GM18909 (cell line): ENCODE measurements around the gene MYMX.
"Not testable (repeated sequence)": the region's sequence is repeated elsewhere in the genome, so short reads cannot be mapped to it uniquely, and the experiment has no call there.

Source experiments
- ATAC-seq: cut with Tn5 transposase; IDR thresholded peaks from one replicate; pipeline ENCODE4 v1.9.1; 2021; ENCODE audit warnings: mild to moderate bottlenecking; ENCODE audit not compliant: unreplicated experiment, poor library complexity

Gene MYMX

DNA sequence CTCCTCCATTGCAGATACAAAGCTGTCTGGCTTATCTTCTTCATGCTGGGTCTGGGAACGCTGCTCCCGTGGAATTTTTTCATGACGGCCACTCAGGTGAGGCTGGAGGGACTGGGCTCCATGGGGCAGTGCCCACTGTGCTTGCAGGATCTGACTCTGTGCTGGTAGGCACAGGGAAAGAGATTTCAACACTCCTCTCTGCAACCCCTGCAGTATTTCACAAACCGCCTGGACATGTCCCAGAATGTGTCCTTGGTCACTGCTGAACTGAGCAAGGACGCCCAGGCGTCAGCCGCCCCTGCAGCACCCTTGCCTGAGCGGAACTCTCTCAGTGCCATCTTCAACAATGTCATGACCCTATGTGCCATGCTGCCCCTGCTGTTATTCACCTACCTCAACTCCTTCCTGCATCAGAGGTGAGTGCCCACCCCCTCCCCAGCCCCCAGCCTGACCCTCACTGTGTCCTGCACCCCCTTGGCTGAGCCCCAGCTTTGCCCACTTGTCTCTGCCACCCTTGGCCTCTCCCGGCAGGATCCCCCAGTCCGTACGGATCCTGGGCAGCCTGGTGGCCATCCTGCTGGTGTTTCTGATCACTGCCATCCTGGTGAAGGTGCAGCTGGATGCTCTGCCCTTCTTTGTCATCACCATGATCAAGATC is 12.8 kb downstream of the MYMX start:
- no peak for ATAC-seq

DNA sequence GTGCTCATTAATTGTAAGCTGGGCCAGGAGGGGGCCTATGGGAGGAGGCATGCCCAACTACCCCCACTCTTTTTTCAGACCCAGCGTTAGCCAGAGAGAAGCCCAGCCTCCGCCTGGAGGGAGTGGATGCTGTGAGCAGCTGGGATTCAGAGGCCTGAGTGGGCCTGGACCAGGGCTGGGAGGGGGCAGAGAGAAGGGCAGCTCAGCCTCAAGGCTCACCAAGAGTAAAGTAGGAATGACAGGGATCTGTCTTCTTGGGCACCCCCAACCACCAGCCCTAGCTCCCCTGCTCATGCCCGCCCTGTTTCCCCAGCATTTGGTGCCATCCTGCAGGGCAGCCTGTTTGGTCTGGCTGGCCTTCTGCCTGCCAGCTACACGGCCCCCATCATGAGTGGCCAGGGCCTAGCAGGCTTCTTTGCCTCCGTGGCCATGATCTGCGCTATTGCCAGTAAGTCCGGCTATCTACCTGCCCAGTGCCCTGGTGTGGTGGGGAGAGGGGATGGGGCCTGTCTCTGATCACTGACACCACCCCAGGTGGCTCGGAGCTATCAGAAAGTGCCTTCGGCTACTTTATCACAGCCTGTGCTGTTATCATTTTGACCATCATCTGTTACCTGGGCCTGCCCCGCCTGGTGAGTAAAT is 13.4 kb downstream of the MYMX start:
- no peak for ATAC-seq

DNA sequence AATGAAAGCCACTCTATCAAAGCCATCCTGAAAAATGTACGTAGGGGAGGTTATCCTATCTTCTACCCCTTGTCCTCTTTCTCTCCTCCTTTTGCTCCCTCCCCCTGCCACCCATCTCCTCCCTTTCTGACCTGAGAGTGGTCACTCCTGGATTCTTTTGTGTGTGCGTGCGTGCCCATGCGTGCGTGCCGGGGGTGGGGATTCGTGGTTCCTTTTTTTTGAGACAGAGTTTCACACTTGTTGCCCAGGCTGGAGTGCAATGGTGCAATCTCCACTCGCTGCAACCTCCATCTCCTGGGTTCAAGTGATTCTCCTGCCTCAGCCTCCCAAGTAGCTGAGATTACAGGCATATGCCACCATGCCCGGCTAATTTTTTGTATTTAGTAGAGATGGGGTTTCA is 14.7 kb downstream of the MYMX start:
- ATAC-seq = not testable (repeated sequence)

GRCh38 chr6:44232676-44233566 is 16.2 kb downstream of the MYMX start:
- ATAC-seq = no peak

- no peak for ATAC-seq
Observed at GRCh38 chr6:44233567-44234100, 16.9 kb downstream of the MYMX start.

GRCh38 chr6:44234101-44235025 is 17.6 kb downstream of the MYMX start:
- ATAC-seq = no peak

- ATAC-seq = no peak
Observed at GRCh38 chr6:44235269-44235668, 18.5 kb downstream of the MYMX start.

GRCh38 chr6:44235891-44236516 is 19.3 kb downstream of the MYMX start:
- no peak for ATAC-seq

DNA sequence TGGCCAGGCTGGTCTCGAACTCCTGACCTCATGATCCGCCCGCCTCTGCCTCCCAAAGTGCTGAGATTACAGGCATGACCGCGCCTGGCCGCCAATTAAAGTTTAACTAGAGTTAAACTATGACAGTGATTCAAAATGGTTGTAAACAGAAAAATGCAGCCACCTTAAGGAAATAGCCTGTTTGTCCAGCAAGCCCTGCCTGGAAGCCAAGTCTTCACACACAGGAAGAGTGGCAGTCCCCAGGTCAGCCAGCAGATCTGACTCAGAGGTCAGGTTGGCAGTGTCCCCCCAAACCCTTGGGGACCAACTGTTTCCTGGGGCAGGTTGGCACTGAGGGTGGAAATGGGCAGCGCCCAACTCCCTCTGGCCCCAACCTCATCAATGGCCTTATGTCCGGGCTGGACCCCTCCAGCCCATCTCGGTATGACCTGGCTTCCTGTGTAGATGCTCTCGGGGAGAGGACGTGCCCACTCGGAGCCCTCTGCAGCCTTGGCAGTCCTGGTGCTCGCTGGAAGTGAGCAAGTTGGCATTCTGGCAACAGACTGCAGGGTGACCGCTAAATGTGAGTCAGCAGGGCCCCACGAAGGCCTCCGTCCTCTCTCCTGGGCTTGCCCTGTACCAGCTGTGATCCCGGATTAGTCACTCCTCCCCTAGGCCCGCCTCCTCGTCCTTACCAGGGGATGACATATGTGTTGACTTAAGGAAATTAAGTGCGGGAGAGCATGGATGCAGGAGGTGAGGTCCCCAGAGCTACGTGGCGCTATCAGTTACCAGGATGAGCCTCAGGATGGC is 20.5 kb downstream of the MYMX start:
- ATAC-seq = peak; percentile 51

DNA sequence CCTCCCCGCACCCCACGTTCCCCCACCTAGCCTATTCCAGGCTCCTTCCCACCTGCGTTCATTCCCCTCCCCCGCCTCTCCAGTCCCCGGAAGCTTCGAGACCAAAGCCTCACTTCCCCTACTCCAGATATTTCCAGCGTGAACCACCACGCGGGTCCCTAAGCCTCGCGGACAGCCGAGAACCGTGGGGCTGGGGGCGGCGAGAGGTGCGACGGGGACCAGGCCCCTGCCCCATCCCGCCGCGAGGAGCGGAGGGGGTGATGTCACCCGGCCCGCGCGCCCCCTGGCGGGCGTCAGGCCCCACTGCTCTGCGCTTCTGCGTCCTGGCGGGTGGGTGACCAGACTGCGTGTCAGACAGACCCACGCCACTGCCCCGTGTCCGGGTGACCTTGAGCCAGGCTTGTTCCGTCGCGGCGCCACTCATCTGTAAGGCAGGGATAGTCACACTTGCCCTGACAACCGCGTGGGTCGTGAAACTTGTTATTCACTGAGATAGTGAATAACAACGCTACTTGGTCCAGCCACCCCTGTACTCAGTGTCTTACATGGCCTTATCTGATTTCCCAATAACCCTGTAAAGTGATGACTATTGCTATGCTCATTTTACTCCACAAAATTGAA is 21.2 kb downstream of the MYMX start:
- peak; percentile 82 for ATAC-seq

- no peak for ATAC-seq
Observed at GRCh38 chr6:44238687-44239350, 22.1 kb downstream of the MYMX start.

DNA sequence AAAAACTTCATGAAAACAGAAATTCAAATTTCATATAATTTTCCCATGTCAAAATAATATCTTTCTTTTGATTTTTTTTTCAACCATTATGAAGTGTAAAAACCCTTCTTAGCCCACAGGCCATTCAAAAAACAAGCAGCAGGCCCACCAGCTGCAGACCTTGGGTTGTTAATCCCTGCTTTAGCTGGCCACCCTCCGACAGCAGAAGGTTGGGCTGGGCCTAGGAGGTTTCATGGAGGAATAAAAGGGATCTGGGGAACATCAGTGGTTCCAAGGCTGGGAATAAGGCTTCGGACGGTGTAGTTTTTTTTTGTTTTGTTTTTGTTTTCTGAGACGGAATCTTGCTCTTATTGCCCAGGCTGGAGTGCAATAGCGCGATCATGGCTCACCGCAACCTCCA is 26.6 kb downstream of the MYMX start:
- ATAC-seq = no peak

DNA sequence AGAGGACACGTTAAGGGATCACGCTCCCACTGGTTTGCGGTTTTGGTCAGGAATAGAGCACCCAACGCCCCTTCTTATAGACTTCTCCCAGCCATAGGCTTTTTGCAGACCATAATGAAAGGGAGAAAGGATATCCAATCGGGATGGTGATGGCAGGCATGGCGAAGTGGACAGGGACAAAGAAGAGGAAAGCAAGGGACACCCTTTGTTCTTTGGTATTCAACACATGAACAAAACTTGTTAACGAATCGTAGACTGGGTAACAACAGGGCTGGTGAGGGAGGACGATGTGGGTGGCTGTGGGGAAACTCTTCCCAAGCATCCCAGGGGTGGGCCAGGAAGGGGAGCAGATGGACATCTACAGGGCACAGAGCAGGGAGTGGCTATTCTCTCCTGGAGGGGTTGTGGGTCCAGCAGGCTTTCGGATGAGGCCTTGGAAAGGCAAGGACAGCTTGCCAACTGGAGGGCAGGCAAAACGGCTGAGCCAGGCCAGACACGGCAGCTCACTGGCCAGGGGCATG is 28.7 kb downstream of the MYMX start:
- ATAC-seq = no peak

- peak; percentile 58 for ATAC-seq
Observed at GRCh38 chr6:44245912-44246662, 29.4 kb downstream of the MYMX start.

GRCh38 chr6:44246663-44247337 is 30.1 kb downstream of the MYMX start, which contains the start of gene HSP90AB1:
HSP90AB1 (plus strand) TSS chr6:44247101; CDS start chr6:44248630, 1,529 bp downstream.
- peak; percentile 70 for ATAC-seq
